GM15510 (cell line): Measurements from ENCODE around the gene ELL.
A peak's percentile ranks its signal among the peaks of the same experiment; 100 is the strongest.

Experiments used
- POLR2A ChIP-seq: IDR thresholded peaks from 3 replicates; pipeline ENCODE4 v1.6.1; 2011; ENCODE audit warnings: borderline replicate concordance; ENCODE audit not compliant: insufficient read length; ENCODE audit errors: extremely low read depth

Gene ELL

GRCh38 chr19:18436671-18437490 is 85.0 kb downstream of the ELL start:
- TF ChIP-seq POLR2A: peak; percentile 23

GRCh38 chr19:18435842-18436670 is 85.8 kb downstream of the ELL start:
- no peak for TF ChIP-seq POLR2A

GRCh38 chr19:18435178-18435841 is 86.6 kb downstream of the ELL start:
- TF ChIP-seq POLR2A: no peak

GRCh38 chr19:18434411-18435175 is 87.3 kb downstream of the ELL start:
- TF ChIP-seq POLR2A: no peak

DNA sequence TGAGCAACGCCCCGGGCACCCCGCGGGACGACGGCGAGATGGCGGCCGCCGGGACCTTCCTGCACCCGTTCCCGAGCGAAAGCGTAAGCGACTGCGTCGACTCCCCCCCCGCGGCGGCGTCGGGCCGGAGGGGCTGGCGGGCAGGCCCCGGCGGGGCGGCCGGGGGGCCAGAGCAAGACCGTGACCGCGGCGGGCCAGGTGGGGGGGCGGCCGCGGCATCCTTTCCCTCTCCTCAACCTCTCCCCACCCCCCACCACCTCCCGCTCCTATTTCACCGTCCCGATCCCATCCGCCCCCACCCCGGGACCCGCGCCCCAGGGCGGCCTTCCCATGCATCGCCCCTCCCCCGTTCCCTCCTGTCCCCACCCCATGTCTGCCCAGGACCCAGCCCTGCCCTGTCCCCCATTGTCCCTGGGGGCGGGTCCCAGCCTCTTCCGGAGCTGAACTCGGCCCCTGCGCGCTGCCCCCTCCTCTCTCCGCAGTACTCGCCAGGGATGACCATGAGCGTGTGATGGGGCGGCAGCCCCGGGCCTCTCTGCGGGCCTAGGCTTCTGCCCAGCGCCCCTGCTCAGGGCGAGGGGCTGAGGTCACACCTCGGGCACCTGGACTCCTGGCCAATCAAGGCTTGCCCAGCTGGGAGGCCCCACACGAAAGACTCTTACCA is 88.0 kb downstream of the ELL start:
- TF ChIP-seq POLR2A: peak; percentile 7

DNA sequence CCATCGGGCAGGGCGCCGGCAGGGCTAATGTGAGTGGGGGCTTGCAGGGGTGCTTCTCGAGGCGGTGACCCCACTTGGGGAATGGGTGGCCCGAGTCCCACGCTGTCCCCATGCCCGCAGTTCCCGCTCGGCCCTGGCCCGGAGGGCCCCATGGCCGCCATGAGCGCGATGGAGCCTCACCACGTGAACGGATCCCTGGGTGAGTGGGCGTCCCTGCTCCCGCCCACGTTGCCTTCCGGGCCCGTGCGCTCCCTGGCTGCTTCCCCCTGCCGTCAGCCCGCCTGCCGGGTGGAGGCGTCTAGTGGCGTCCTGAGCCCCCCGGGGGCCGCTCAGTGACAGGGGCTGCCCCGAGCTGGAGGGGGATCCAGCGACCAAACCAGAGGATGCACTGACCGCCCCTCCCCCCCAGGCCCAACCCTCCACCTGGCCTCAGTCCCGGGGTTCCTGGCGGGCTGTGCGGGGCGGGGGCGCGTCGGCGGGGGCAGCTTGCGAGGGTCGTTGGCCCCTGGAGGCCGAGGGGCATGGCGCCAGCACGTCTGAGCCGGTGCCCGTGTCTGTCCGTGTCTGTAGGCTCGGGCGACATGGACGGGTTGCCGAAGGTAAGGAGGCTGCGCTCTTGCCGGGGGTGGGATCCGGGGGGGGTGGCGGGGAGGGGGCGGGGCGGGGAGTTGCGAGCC is 88.7 kb downstream of the ELL start:
- TF ChIP-seq POLR2A: no peak

- TF ChIP-seq POLR2A: no peak
Observed at GRCh38 chr19:18432275-18433014, 89.4 kb downstream of the ELL start.

DNA sequence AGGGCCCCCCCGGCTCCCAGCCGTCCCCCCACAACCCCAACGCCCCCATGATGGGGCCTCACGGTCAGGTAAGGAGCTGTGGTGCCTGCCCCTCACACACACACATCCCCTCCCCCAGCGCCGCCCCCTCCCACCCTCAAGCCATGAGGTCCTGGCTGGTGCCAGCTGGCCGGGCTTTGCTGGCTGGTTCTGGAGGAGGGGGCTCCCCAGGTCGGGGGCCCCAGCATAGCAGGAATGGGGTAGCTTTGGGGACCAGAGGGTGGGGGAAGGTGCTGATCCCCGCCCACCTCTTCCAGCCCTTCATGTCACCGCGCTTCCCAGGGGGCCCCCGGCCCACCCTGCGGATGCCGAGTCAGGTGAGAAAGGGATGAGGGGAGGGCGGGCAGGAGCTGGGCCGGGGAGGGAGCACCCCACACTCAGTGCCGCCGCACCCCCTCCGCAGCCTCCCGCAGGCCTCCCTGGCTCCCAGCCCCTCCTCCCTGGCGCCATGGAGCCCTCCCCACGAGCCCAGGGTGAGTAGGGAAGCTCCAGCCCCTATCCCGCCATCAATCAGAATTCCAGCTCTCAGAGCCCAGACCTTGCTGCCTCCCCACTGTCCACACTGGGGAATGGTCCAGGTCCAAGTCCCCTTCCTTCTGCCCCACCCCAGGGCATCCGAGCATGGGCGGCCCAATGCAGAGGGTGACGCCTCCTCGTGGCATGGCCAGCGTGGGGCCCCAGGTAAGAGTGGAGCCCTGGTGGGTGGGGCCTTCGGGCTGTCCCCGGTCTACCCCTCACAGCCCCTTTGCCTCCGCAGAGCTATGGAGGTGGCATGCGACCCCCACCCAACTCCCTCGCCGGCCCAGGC is 90.3 kb downstream of the ELL start:
- no peak for TF ChIP-seq POLR2A

DNA sequence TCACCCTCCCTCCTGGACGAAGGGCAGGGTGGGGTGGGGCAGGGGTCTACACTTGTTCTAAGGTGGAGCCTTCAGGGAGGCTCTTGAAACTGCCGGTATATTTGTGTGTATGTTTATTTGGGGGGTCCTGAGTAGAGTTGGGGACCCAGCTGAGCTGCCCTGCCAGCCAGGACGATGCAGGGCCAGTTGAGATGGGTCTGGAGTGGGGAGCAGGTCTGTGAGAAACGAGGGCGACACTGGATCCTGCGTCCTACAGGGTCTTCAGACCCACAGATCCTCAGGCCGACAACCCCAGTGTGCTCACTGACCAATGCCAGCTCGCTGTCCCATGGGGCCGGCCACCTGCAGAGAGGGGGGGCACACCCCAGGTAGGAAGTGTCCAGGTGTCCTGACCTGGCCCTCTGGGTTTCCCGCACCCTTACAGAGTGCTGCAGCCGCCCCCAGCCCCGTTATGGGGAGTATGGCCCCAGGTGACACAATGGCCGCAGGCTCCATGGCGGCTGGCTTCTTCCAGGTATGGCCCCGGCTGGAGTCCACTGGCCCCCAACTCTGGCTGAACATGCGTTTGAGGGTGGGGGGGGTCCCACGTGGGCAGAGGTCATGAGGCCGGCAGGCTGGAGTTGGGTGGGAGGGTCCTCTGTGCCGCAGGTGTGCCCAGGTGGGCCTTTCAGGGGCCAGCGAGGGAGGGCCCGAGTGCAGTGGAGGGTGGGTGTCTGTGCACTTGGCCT is 91.3 kb downstream of the ELL start:
- no peak for TF ChIP-seq POLR2A

DNA sequence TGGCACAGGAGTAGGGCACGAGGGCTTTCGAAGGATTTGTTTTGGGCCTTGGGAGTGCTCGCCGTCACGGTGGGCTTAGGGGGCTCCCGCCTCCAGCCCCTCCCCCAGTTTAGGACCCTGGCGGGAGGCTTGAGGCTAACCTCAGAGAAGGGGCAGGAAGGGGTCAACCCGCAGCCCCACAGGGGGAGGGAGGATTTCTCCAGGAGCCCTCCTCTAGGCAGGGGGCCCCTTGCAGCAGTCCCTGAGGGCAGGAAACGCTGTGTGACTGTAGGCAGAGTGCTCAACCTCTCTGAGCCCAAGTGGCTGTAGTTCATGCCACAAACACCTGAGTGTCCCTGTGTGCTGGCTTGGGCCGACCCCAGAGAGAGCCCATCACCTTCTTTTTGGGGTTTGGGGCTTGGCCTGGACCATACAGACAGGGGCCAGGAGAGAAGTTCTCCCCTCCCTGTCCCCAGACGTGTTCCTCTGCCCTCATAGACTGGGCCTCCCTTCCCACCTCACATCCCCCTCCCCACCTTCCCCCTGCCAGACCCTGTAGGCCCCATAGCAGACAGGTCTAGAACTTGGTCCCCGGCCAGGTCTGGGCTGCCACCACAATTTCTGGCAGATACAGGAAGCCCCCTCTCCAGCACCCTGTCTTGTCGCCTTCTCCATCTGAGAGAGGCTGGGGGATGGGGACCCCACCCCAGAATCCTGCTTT is 92.0 kb downstream of the ELL start:
- TF ChIP-seq POLR2A: no peak

DNA sequence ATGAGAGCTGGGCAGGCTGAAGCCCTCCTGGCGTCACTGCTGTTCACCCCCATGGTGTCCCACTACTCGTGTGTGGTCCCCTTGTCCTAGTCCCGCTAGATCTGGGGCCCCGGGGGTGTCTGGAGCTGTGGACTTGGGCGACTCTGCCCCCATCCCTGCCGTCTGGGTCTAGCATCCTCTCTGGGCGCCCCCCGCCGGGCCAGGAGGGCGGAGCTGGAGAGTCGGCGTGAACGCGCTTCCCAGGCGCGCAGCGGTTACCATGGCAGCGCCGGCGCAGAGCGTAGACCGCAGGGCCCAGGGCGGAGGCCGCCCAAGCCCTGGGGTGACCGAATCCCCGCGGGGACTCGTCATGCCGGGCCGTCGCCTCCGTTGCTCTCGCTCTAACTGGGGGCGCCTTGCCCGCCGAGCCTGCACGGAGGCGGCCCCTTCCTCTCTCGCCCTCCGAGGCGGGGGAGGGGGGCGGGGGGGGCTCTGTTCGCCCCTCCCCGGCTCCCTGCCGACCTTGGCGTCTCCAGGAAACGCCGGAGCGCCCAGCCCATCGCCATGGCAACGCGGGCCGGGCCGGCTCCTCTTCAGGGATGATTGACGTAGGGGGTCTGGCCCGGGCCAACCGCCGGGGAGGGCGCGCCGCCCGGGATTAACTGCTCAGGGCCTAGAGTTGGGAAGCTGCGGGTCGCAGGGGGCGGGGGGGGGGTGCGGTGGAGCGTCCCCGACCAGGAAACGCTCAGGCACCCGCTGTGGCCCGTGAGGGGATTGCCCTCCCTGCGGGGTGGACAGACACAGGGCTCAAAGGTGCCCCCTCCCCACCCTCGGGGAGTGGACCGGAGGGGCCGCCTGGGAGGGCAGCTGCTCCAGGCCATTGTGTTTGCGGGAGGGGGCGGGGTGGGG is 92.8 kb downstream of the ELL start:
- TF ChIP-seq POLR2A: no peak
